IPS-NIHi11 (cell line): ENCODE data around the gene CXCL1.

Experiments
- DNase-seq: peaks from one replicate; pipeline ENCODE4 v3.0.0; 2012; ENCODE audit warnings: mixed read lengths, low spot score

CXCL1 gene

DNA sequence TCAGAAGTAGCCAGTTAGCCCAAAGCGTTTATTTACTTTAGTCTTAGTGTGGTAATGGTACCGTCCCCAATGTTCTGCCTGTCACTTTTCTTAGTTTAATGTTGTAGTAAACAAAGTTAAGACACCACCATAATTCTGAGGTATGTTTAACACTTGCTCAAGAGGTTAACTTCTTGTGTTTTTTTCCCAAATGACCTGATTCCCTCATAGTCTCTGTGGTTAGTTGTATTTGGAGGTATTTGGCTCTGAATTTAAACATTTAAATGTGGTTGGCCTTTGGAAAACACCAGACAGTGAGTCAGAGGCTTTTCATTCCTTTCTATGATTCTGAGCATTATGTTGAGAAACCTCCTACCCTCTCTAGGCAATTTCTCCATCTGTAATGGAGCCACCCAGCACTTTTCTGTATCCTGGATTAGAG lies 47.9 kb downstream of the CXCL1 start:
- DNase-seq: no peak

- no peak for DNase-seq
Measured at GRCh38 chr4:73918058-73918457, 48.9 kb downstream of the CXCL1 start.

DNA sequence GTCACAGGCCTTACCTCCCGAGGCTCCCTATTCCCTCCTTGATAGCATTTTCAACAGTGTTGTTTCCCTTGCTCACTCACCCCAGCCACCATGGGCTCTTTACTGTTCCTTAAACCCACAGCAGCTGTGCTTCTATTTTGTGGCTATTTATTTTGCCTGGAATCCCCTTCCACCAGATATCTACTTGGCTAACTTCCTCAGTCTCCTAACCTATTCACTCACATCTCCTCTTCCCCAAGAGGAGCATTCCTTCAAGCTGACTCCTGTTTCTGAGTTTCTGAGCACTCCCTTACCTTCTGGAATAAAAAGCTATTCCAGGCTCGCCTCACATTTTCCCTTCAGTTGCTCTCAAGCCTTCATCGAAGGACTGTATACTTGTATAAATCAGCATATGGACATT lies 50.5 kb downstream of the CXCL1 start:
- no peak for DNase-seq
